ENCODE measurements around the gene ITGB3. TPM values are rescaled to one million over a fixed set of nuclear protein-coding genes. Genes with fewer than 3 reads are reported as not detected.

Gene ITGB3
- total RNA-seq, 1 experiment from 2014 or later: not detected

DNA sequence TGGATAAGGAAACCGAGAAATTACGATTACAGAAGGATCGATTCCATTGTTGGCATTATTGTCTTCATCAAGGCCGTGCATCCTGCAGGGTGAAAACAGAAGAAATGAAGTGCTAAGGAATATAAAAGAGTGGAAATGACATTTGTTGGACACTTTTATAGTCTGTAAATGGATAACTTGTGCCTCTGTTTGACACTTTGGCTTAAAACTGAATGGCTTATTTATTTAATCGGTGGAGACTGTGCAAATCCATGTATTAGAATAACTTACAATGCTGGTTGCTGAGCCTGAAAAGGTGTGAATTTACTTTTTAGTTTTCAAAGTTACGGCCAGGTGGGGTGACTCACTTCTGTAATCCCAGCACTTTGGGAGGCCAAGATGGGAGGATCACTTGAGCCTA is 31.4 kb downstream of the ITGB3 start:
- Histone ChIP-seq H3K36me3 (ENCODE audit: control insufficient read depth in 1 of 2, insufficient read depth in 2 of 2, low read length in 2 of 2) (no peaks in the 10 kb centered on the region), H3K79me2 (ENCODE audit: insufficient read depth, low read length) (no peaks in the 10 kb centered on the region), H3K4me1 (ENCODE audit: control insufficient read depth in 1 of 2, insufficient read depth in 2 of 2, low read length in 2 of 2) (peaks cover 13 to 21% of the 10 kb centered on the region in 2 experiments), H2AFZ (ENCODE audit: low read depth, low read length, poor library complexity, severe bottlenecking) (no peak overlapping the region), H4K20me1 (ENCODE audit: insufficient read depth) (no peaks in the 10 kb centered on the region), H3K27ac (ENCODE audit: low read depth, low read length) (no peak overlapping the region), H3K4me3 (replicated peaks in 1 of 2; ENCODE audit: low read depth in 1 of 2, low read length in 2 of 2) (no peak overlapping the region), H3K9me2 (ENCODE audit: insufficient read depth) (no peaks in the 10 kb centered on the region), H3K27me3 (ENCODE audit: insufficient read depth, low read length) (no peaks in the 10 kb centered on the region), H3K9me3 (ENCODE audit: control insufficient read depth in 1 of 2, insufficient read depth in 1 of 2, low read depth in 1 of 2, low read length in 2 of 2) (no peaks in the 10 kb centered on the region), H3K9ac (ENCODE audit: low read length) (no peak overlapping the region), H3K4me2 (ENCODE audit: low read length) (no peak overlapping the region)
- ATAC-seq: no peak
- intact Hi-C loops (cut with micrococcal nuclease): no loop called here
- ChIA-PET POLR2A (no interaction called here), RAD21 (ENCODE audit: low non-redundant PET in 1 of 2, low total read pairs in 2 of 2, uncharacterized antibody in 2 of 2, unreplicated experiment in 2 of 2) (no interaction called here), CTCF (no interaction called here)
- BruUV-seq (replicated peaks): no TSS peak
- DNase-seq (ENCODE audit: low read depth, low spot score): no peak
- no peak for TF ChIP-seq CBX3 (IDR thresholded peaks at IDR 0.05; ENCODE audit: low read depth)
- TF ChIP-seq YY1 (IDR thresholded peaks at IDR 0.05; ENCODE audit: extremely low read depth, insufficient replicate concordance, low read depth, low read length): no peak
- TF ChIP-seq, protein P1, sequence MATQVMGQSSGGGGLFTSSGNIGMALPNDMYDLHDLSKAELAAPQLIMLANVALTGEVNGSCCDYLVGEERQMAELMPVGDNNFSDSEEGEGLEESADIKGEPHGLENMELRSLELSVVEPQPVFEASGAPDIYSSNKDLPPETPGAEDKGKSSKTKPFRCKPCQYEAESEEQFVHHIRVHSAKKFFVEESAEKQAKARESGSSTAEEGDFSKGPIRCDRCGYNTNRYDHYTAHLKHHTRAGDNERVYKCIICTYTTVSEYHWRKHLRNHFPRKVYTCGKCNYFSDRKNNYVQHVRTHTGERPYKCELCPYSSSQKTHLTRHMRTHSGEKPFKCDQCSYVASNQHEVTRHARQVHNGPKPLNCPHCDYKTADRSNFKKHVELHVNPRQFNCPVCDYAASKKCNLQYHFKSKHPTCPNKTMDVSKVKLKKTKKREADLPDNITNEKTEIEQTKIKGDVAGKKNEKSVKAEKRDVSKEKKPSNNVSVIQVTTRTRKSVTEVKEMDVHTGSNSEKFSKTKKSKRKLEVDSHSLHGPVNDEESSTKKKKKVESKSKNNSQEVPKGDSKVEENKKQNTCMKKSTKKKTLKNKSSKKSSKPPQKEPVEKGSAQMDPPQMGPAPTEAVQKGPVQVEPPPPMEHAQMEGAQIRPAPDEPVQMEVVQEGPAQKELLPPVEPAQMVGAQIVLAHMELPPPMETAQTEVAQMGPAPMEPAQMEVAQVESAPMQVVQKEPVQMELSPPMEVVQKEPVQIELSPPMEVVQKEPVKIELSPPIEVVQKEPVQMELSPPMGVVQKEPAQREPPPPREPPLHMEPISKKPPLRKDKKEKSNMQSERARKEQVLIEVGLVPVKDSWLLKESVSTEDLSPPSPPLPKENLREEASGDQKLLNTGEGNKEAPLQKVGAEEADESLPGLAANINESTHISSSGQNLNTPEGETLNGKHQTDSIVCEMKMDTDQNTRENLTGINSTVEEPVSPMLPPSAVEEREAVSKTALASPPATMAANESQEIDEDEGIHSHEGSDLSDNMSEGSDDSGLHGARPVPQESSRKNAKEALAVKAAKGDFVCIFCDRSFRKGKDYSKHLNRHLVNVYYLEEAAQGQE (IDR thresholded peaks at IDR 0.05; ENCODE audit: low read depth): no peak
- TF ChIP-seq TCF7L2 (IDR thresholded peaks at IDR 0.05; ENCODE audit: borderline replicate concordance, extremely low read depth, insufficient read depth, insufficient read length): no peak
- no peak for TF ChIP-seq SIN3A (IDR thresholded peaks at IDR 0.05; ENCODE audit: low read depth)
- no peak for TF ChIP-seq POLR2A (IDR thresholded peaks at IDR 0.05; ENCODE audit: borderline replicate concordance, extremely low read depth, insufficient read depth, insufficient read length)
- no peak for TF ChIP-seq EGR1 (IDR thresholded peaks at IDR 0.05; ENCODE audit: low read depth)
- TF ChIP-seq ZFX (IDR thresholded peaks at IDR 0.05): no peak
- no peak for TF ChIP-seq CEBPB (IDR thresholded peaks at IDR 0.05; ENCODE audit: low read depth)
- TF ChIP-seq POLR2AphosphoS5 (IDR thresholded peaks at IDR 0.05; ENCODE audit: low read depth, low read length): no peak
- TF ChIP-seq, protein P2, sequence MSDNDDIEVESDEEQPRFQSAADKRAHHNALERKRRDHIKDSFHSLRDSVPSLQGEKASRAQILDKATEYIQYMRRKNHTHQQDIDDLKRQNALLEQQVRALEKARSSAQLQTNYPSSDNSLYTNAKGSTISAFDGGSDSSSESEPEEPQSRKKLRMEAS (IDR thresholded peaks at IDR 0.05): no peak
- no peak for TF ChIP-seq ELF1 (IDR thresholded peaks at IDR 0.05; ENCODE audit: borderline replicate concordance, low read depth)

Data from HCT116 (cell line).